IMR-90 (cell line): ENCODE data around the gene ZBTB9. TPM values are rescaled to one million over a fixed set of nuclear protein-coding genes. Genes with fewer than 3 reads are reported as not detected.

Experiments used
- ATAC-seq: fragments of 200-7000 bp; cut with Tn5 transposase; 2 replicates; pipeline ENCODE4 v1.9.1; 2020; ENCODE audit warnings: low read depth, mild to moderate bottlenecking, moderate library complexity
- BruUV-seq: library from RNA; stranded (reverse); fragments of 400-500 nt; replicated peaks from 2 replicates; lab custom pipeline; 2021; lab: Mats Ljungman, UMichigan
- CTCF ChIA-PET: fragments of 300-600 bp; formaldehyde crosslinking; extraction: SDS; loops from one replicate; lab custom pipeline; 2021; ENCODE audit warnings: antibody characterized with exemption; lab: Yijun Ruan, JAX
- POLR2A ChIA-PET: fragments of 300-600 bp; sonication (Branson Sonifier 250); formaldehyde crosslinking; loops from one replicate; lab custom pipeline; 2022; ENCODE audit warnings: antibody characterized with exemption; ENCODE audit not compliant: unreplicated experiment; lab: Charles Lee
- DNase-seq: peaks from one replicate; pipeline ENCODE4 v3.0.0; 2013
- H2AFZ ChIP-seq: replicated peaks from 2 replicates; pipeline ENCODE3; 2013; ENCODE audit warnings: low read length, mild to moderate bottlenecking; ENCODE audit not compliant: poor library complexity
- H2AK5ac ChIP-seq: 2 replicates; pipeline ENCODE4 v1.6.1; 2013; ENCODE audit warnings: low read depth, low read length, inconsistent platforms
- H2AK9ac ChIP-seq: replicated peaks from 2 replicates; pipeline ENCODE3; 2013; ENCODE audit warnings: mild to moderate bottlenecking, low read depth, low read length, moderate library complexity; ENCODE audit not compliant: poor library complexity
- H2BK120ac ChIP-seq: 2 replicates; pipeline ENCODE4 v1.6.1; 2013; ENCODE audit warnings: low read depth, low read length, inconsistent platforms
- H2BK15ac ChIP-seq: 3 replicates; pipeline ENCODE4 v1.6.1; 2013; ENCODE audit warnings: low read depth, low read length, inconsistent platforms
- H2BK20ac ChIP-seq: 2 replicates; pipeline ENCODE4 v1.6.1; 2013; ENCODE audit warnings: low read depth, mild to moderate bottlenecking, inconsistent platforms, low read length, moderate library complexity
- H2BK5ac ChIP-seq: 2 replicates; pipeline ENCODE4 v1.6.1; 2013; ENCODE audit warnings: mild to moderate bottlenecking, low read depth, low read length, inconsistent platforms; ENCODE audit not compliant: poor library complexity, severe bottlenecking
- H3K14ac ChIP-seq: replicated peaks from 2 replicates; pipeline ENCODE4 v1.6.1; 2013; ENCODE audit warnings: low read depth, low read length, inconsistent platforms
- H3K18ac ChIP-seq: 2 replicates; pipeline ENCODE4 v1.6.1; 2013; ENCODE audit warnings: low read depth, low read length, control low read depth
- H3K23ac ChIP-seq: 2 replicates; pipeline ENCODE4 v1.6.1; 2013; ENCODE audit warnings: low read depth, low read length, inconsistent platforms
- H3K27ac ChIP-seq: 2 replicates; pipeline ENCODE4 v1.5.1; 2013; ENCODE audit warnings: mild to moderate bottlenecking, control low read depth, low read length; ENCODE audit not compliant: insufficient read depth
- H3K27me3 ChIP-seq: 2 replicates; pipeline ENCODE4 v1.6.1; 2013; ENCODE audit warnings: low read length; ENCODE audit not compliant: control insufficient read depth, insufficient read depth
- H3K36me3 ChIP-seq: 2 replicates; pipeline ENCODE4 v1.6.1; 2013; ENCODE audit warnings: low read length, mixed read lengths; ENCODE audit not compliant: control insufficient read depth, insufficient read depth
- H3K4ac ChIP-seq: 2 replicates; pipeline ENCODE4 v1.6.1; 2013; ENCODE audit warnings: low read depth, low read length, inconsistent platforms
- H3K4me1 ChIP-seq: 2 replicates; pipeline ENCODE4 v1.6.1; 2013; ENCODE audit warnings: low read length, mixed read lengths; ENCODE audit not compliant: control insufficient read depth, insufficient read depth
- H3K4me2 ChIP-seq: 2 replicates; pipeline ENCODE4 v1.6.1; 2013; ENCODE audit warnings: low read depth, mild to moderate bottlenecking, control low read depth, low read length, moderate library complexity
- H3K4me3 ChIP-seq: 2 replicates; pipeline ENCODE4 v1.5.1; 2013; ENCODE audit warnings: low read depth, mild to moderate bottlenecking, control low read depth, low read length, moderate library complexity; ENCODE audit not compliant: insufficient read depth
- H3K56ac ChIP-seq: 2 replicates; pipeline ENCODE4 v1.6.1; 2013; ENCODE audit warnings: low read length, inconsistent platforms; ENCODE audit not compliant: insufficient read depth; ENCODE audit errors: extremely low read depth
- H3K79me1 ChIP-seq, 2 experiments: 2 replicates each; pipeline ENCODE4 v1.6.1; 2013; ENCODE audit warnings: low read length in 2 of 2, inconsistent platforms in 1 of 2, low read depth in 1 of 2
- H3K9ac ChIP-seq: 2 replicates; pipeline ENCODE4 v1.6.1; 2013; ENCODE audit warnings: low read depth, low read length, control low read depth
- H3K9me1 ChIP-seq: 2 replicates; pipeline ENCODE4 v1.6.1; 2013; ENCODE audit warnings: low read length, inconsistent platforms; ENCODE audit not compliant: insufficient read depth
- H3K9me3 ChIP-seq: 2 replicates; pipeline ENCODE4 v1.6.1; 2013; ENCODE audit warnings: low read length; ENCODE audit not compliant: control insufficient read depth, insufficient read depth
- H4K20me1 ChIP-seq: 2 replicates; pipeline ENCODE4 v1.6.1; 2013; ENCODE audit warnings: low read length, inconsistent platforms; ENCODE audit not compliant: insufficient read depth
- H4K5ac ChIP-seq: 2 replicates; pipeline ENCODE4 v1.6.1; 2013; ENCODE audit warnings: mild to moderate bottlenecking, low read depth, low read length, control low read depth
- H4K8ac ChIP-seq, 2 experiments: 2 replicates each; pipeline ENCODE4 v1.6.1; 2013; ENCODE audit warnings: low read depth in 2 of 2, low read length in 2 of 2, control low read depth in 1 of 2, inconsistent platforms in 1 of 2
- H4K91ac ChIP-seq: 2 replicates; pipeline ENCODE4 v1.6.1; 2013; ENCODE audit warnings: low read depth, low read length, inconsistent platforms; ENCODE audit not compliant: insufficient read depth
- BHLHE40 ChIP-seq: fragments of 150-350 bp; IDR thresholded peaks from 2 replicates; pipeline ENCODE4 v1.6.1; 2016; ENCODE audit warnings: mild to moderate bottlenecking, low read depth, low read length
- CEBPB ChIP-seq: IDR thresholded peaks from 2 replicates; pipeline ENCODE4 v1.6.1; 2012; ENCODE audit warnings: low read depth, low read length, improper control_type of control experiment
- CHD1 ChIP-seq: IDR thresholded peaks from 2 replicates; pipeline ENCODE4 v1.6.1; 2012; ENCODE audit warnings: low read depth, low read length, improper control_type of control experiment
- CTCF ChIP-seq: conservative IDR thresholded peaks from 2 replicates; pipeline ENCODE4 v1.5.1; 2012; ENCODE audit warnings: mild to moderate bottlenecking, low read depth, low read length, improper control_type of control experiment
- ELK1 ChIP-seq: fragments of 150-350 bp; IDR thresholded peaks from 2 replicates; pipeline ENCODE4 v1.6.1; 2016; ENCODE audit warnings: low read depth, mild to moderate bottlenecking, low read length, moderate library complexity, borderline replicate concordance
- FOS ChIP-seq: fragments of 150-350 bp; IDR thresholded peaks from 2 replicates; pipeline ENCODE4 v1.6.1; 2016; ENCODE audit warnings: low read depth, low read length
- MAFK ChIP-seq: IDR thresholded peaks from 2 replicates; pipeline ENCODE4 v1.6.1; 2012; ENCODE audit warnings: low read depth, low read length, improper control_type of control experiment
- MAZ ChIP-seq: IDR thresholded peaks from 2 replicates; pipeline ENCODE4 v1.6.1; 2012; ENCODE audit warnings: low read depth, mild to moderate bottlenecking, low read length, improper control_type of control experiment, moderate library complexity, borderline replicate concordance
- MXI1 ChIP-seq: IDR thresholded peaks from 2 replicates; pipeline ENCODE4 v1.6.1; 2012; ENCODE audit warnings: low read depth, mild to moderate bottlenecking, low read length, moderate library complexity, borderline replicate concordance
- NFE2L2 ChIP-seq: fragments of 150-350 bp; IDR thresholded peaks from 2 replicates; pipeline ENCODE4 v1.6.1; 2016; ENCODE audit warnings: low read depth, mild to moderate bottlenecking, low read length
- POLR2A ChIP-seq: IDR thresholded peaks from 2 replicates; pipeline ENCODE4 v1.6.1; 2012; ENCODE audit warnings: mild to moderate bottlenecking, low read depth, low read length
- RAD21 ChIP-seq: IDR thresholded peaks from 2 replicates; pipeline ENCODE4 v1.6.1; 2012; ENCODE audit warnings: low read length, improper control_type of control experiment
- RCOR1 ChIP-seq: IDR thresholded peaks from 2 replicates; pipeline ENCODE4 v1.6.1; 2012; ENCODE audit warnings: mild to moderate bottlenecking, low read length, improper control_type of control experiment; ENCODE audit not compliant: insufficient replicate concordance
- RFX5 ChIP-seq: IDR thresholded peaks from 2 replicates; pipeline ENCODE4 v1.8.0; 2012; ENCODE audit warnings: low read depth, mild to moderate bottlenecking, low read length, moderate library complexity
- SMC3 ChIP-seq: fragments of 150-350 bp; IDR thresholded peaks from 2 replicates; pipeline ENCODE4 v1.6.1; 2016; ENCODE audit warnings: low read depth, mild to moderate bottlenecking, antibody characterized with exemption, low read length, moderate library complexity
- WGBS, 2 experiments: methylation state at CpG; one replicate each; pipeline versions ENCODE4 v1.1.5 to v1.1.7; 2013; ENCODE audit warnings: missing lambda C conversion rate in 2 of 2; ENCODE audit not compliant: insufficient read length in 1 of 2; ENCODE audit errors: extremely low coverage in 2 of 2; 5-methylcytosine and 5-hydroxymethylcytosine counted together
- dilution Hi-C: fragments of 300-500 bp; cut with HindIII; formaldehyde crosslinking; loops from one replicate; pipeline ENCODE4 v1.14.3; 2018; ENCODE audit warnings: low sequenced_read_pairs; ENCODE audit not compliant: unreplicated experiment
- in situ Hi-C: fragments of 300-500 bp; cut with MboI; formaldehyde crosslinking; loops from 3 replicates; pipeline ENCODE4 v1.14.3; 2019; ENCODE audit warnings: low sequenced_read_pairs, inconsistent platforms, mixed read lengths
- intact Hi-C: fragments of 100-400 bp; cut with micrococcal nuclease; formaldehyde crosslinking; loops from 2 replicates; pipeline ENCODE4 v1.10.0; 2022
- polyA plus RNA-seq, 3 experiments: library from polyadenylated mRNA; depleted of rRNA; stranded (reverse); fragments of >200 nt; gene quantifications; 2 replicates each; pipeline ENCODE4 v1.2.3, GENCODE V29; 2012; ENCODE audit warnings: low replicate concordance in 1 of 3
- total RNA-seq: library from RNA; depleted of rRNA; stranded (reverse); fragments of >200 nt; gene quantifications from 2 replicates; pipeline ENCODE4 v1.2.3, GENCODE V29; 2012
- TF ChIP-seq, protein P1 (sequence below): fragments of 150-350 bp; IDR thresholded peaks from 2 replicates; pipeline ENCODE4 v1.6.1; 2017; ENCODE audit warnings: mild to moderate bottlenecking, antibody characterized with exemption, low read length, low read depth

The ZBTB9 gene
- total and polyA plus RNA-seq, 2 of the 4 experiments (the other 2 are of a cell fraction), result 5.4 to 5.9 TPM

DNA sequence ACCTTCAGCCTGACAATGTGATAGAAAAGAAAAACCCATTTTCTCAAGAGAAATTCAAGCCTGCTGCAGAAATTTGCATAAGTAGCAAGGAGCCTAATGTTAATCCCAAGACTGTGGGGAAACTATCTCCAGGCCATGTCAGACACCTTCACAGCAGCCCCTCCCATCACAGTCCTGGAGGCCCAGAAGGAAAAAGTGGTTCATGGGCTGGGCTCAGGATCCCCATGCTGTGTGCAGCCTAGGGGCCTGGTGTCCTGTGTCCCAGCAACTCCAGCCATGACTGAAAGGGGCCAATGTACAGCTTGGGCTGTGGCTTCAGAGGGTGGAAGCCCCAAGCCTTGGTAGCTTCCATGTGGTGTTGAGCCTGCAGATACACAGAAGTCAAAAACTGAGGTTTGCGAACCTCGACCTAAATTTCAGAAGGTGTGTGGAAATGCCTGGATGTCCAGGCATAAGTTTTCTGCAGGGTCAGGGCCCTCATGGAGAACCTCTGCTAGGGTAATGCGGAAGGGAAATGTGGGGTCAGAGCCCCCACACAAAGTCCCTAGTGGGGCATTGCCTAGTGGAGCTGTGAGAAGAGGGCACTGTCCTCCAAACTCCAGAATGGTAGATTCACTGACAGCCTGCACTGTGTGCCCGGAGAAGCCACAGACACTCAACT is 11.8 kb downstream of the ZBTB9 start:
- Histone ChIP-seq H4K8ac (no peak overlapping the region), H3K36me3 (no peaks in the 10 kb centered on the region), H3K14ac (no peak overlapping the region), H3K9me3 (no peaks in the 10 kb centered on the region), H2AK5ac (no peak overlapping the region), H3K56ac (no peak overlapping the region), H2AFZ (no peak overlapping the region), H3K4ac (no peak overlapping the region), H4K5ac (no peak overlapping the region), H2BK20ac (no peak overlapping the region), H3K9ac (no peak overlapping the region), H2BK120ac (no peak overlapping the region), H3K18ac (no peak overlapping the region), H3K27ac (no peak overlapping the region), H3K4me2 (no peak overlapping the region), H2BK5ac (no peak overlapping the region), H4K91ac (no peak overlapping the region), H3K27me3 (peaks cover 16% of the 10 kb centered on the region), H2BK15ac (no peak overlapping the region), H4K20me1 (no peaks in the 10 kb centered on the region), H3K4me1 (no peaks in the 10 kb centered on the region), H3K79me1 (no peaks in the 10 kb centered on the region), H2AK9ac (no peak overlapping the region), H3K23ac (no peak overlapping the region), H3K4me3 (no peak overlapping the region), H3K9me1 (no peaks in the 10 kb centered on the region)
- dilution Hi-C loops (no loop called here), in situ Hi-C loops (no loop called here), intact Hi-C loops (no loop called here)
- DNase-seq, result no peak
- BruUV-seq, result no TSS peak
- TF ChIP-seq, protein P1, sequence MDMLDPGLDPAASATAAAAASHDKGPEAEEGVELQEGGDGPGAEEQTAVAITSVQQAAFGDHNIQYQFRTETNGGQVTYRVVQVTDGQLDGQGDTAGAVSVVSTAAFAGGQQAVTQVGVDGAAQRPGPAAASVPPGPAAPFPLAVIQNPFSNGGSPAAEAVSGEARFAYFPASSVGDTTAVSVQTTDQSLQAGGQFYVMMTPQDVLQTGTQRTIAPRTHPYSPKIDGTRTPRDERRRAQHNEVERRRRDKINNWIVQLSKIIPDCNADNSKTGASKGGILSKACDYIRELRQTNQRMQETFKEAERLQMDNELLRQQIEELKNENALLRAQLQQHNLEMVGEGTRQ, result no peak
- TF ChIP-seq ELK1 (no peak), POLR2A (no peak), RCOR1 (no peak), SMC3 (no peak), RAD21 (no peak), MAZ (no peak), RFX5 (no peak), MXI1 (no peak), FOS (no peak), CEBPB (no peak), BHLHE40 (no peak), MAFK (no peak), NFE2L2 (no peak), CTCF (no peak), CHD1 (no peak)
- ChIA-PET CTCF (no interaction called here), POLR2A (no interaction called here)
- WGBS, 2 experiments, result 79% methylated on average over 3 of the region's 4 CpGs; no CpG with 5 or more reads in 1 of the 2 experiments
- no peak for ATAC-seq
